ENCODE results near the gene CFTR.

- TF ChIP-seq CTCF (IDR thresholded peaks at IDR 0.05 in 2 of 3, conservative IDR thresholded peaks at IDR 0.05 in 1 of 3; ENCODE audit: insufficient read depth in 2 of 3, low read depth in 1 of 3, low read length in 3 of 3) = peak; percentile 27 to 56 (median 35); a peak in 3 of 6 replicates
- TF ChIP-seq MAFK (IDR thresholded peaks at IDR 0.05; ENCODE audit: low read length) = no peak
- TF ChIP-seq, protein P1, sequence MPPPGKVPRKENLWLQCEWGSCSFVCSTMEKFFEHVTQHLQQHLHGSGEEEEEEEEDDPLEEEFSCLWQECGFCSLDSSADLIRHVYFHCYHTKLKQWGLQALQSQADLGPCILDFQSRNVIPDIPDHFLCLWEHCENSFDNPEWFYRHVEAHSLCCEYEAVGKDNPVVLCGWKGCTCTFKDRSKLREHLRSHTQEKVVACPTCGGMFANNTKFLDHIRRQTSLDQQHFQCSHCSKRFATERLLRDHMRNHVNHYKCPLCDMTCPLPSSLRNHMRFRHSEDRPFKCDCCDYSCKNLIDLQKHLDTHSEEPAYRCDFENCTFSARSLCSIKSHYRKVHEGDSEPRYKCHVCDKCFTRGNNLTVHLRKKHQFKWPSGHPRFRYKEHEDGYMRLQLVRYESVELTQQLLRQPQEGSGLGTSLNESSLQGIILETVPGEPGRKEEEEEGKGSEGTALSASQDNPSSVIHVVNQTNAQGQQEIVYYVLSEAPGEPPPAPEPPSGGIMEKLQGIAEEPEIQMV (tag; conservative IDR thresholded peaks at IDR 0.05; ENCODE audit: low read depth) = no peak
- TF ChIP-seq XRCC5 (IDR thresholded peaks at IDR 0.05; ENCODE audit: low read depth, low read length) = no peak
- TF ChIP-seq MYC (IDR thresholded peaks at IDR 0.05; ENCODE audit: low read depth, low read length) = no peak
- no peak for TF ChIP-seq MYC (CRISPR knock-in tag; IDR thresholded peaks at IDR 0.05; ENCODE audit: borderline replicate concordance, low read depth)
- no peak for TF ChIP-seq ZNF436 (CRISPR knock-in tag; IDR thresholded peaks at IDR 0.05)
- no peak for TF ChIP-seq DPF2 (IDR thresholded peaks at IDR 0.05)
- TF ChIP-seq NR2F6 (CRISPR knock-in tag; IDR thresholded peaks at IDR 0.05) = no peak
- TF ChIP-seq XRCC3 (IDR thresholded peaks at IDR 0.05) = no peak
- TF ChIP-seq, protein P2, sequence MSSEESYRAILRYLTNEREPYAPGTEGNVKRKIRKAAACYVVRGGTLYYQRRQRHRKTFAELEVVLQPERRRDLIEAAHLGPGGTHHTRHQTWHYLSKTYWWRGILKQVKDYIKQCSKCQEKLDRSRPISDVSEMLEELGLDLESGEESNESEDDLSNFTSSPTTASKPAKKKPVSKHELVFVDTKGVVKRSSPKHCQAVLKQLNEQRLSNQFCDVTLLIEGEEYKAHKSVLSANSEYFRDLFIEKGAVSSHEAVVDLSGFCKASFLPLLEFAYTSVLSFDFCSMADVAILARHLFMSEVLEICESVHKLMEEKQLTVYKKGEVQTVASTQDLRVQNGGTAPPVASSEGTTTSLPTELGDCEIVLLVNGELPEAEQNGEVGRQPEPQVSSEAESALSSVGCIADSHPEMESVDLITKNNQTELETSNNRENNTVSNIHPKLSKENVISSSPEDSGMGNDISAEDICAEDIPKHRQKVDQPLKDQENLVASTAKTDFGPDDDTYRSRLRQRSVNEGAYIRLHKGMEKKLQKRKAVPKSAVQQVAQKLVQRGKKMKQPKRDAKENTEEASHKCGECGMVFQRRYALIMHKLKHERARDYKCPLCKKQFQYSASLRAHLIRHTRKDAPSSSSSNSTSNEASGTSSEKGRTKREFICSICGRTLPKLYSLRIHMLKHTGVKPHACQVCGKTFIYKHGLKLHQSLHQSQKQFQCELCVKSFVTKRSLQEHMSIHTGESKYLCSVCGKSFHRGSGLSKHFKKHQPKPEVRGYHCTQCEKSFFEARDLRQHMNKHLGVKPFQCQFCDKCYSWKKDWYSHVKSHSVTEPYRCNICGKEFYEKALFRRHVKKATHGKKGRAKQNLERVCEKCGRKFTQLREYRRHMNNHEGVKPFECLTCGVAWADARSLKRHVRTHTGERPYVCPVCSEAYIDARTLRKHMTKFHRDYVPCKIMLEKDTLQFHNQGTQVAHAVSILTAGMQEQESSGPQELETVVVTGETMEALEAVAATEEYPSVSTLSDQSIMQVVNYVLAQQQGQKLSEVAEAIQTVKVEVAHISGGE (CRISPR knock-in tag; IDR thresholded peaks at IDR 0.05) = no peak
Observed at GRCh38 chr7:117669818-117670217, 190.0 kb downstream of the CFTR start.
